GM12878 (cell line): ENCODE measurements around the gene PSENEN. TPM values are rescaled to one million over a fixed set of nuclear protein-coding genes. Genes with fewer than 3 reads are reported as not detected.

Source experiments
- ASH2L ChIP-seq: fragments of 300-600, 200-600 bp; sonication (generic); IDR thresholded peaks from 2 replicates; pipeline ENCODE4 v1.6.1; 2017; ENCODE audit warnings: low read depth, mild to moderate bottlenecking, borderline replicate concordance
- CEBPZ ChIP-seq: fragments of 150-350 bp; IDR thresholded peaks from 2 replicates; pipeline ENCODE4 v1.6.1; 2016; ENCODE audit warnings: low read depth, low read length
- CHD1 ChIP-seq: IDR thresholded peaks from 2 replicates; pipeline ENCODE4 v1.6.1; 2012; ENCODE audit warnings: low read depth, low read length, improper control_type of control experiment
- EP300 ChIP-seq, 2 experiments: fragments of 150-350 bp in 1 of 2; IDR thresholded peaks; 2 replicates each; pipeline ENCODE4 v1.6.1; 2011 to 2012; ENCODE audit warnings: low read depth in 2 of 2, low read length in 2 of 2, borderline replicate concordance in 1 of 2, improper control_type of control experiment in 1 of 2, inconsistent platforms in 1 of 2; ENCODE audit not compliant: control insufficient read depth in 1 of 2
- ETV6 ChIP-seq, 2 experiments: fragments of 450-650 bp in 1 of 2; IDR thresholded peaks in 1 of 2; conservative IDR thresholded peaks in 1 of 2; 2 replicates each; pipeline ENCODE4 v1.6.1; 2014; ENCODE audit warnings: antibody characterized with exemption in 1 of 2, borderline replicate concordance in 1 of 2, low read depth in 1 of 2, mild to moderate bottlenecking in 1 of 2, moderate library complexity in 1 of 2
- KDM1A ChIP-seq: fragments of 200-600 bp; sonication (generic); IDR thresholded peaks from 2 replicates; pipeline ENCODE4 v1.6.1; 2016; ENCODE audit warnings: borderline replicate concordance
- MLLT1 ChIP-seq: fragments of 450-650 bp; IDR thresholded peaks from 2 replicates; pipeline ENCODE4 v1.6.1; 2016; ENCODE audit warnings: mild to moderate bottlenecking
- NFXL1 ChIP-seq: fragments of 450-650 bp; IDR thresholded peaks from 2 replicates; pipeline ENCODE4 v1.6.1; 2017; ENCODE audit warnings: antibody characterized with exemption, mild to moderate bottlenecking, borderline replicate concordance
- NR2C2 ChIP-seq: IDR thresholded peaks from 2 replicates; pipeline ENCODE4 v1.6.1; 2011; ENCODE audit warnings: borderline replicate concordance, low read depth; ENCODE audit not compliant: control insufficient read depth, insufficient read length
- PAX5 ChIP-seq: IDR thresholded peaks from 2 replicates; pipeline ENCODE4 v1.6.1; 2011; ENCODE audit warnings: low read depth, low read length, borderline replicate concordance
- PAX8 ChIP-seq: fragments of 450-650 bp; IDR thresholded peaks from 2 replicates; pipeline ENCODE4 v1.6.1; 2017; ENCODE audit warnings: mild to moderate bottlenecking, moderate library complexity
- RCOR1 ChIP-seq: conservative IDR thresholded peaks from 2 replicates; pipeline ENCODE4 v1.6.1; 2012; ENCODE audit warnings: low read depth, low read length, improper control_type of control experiment
- SIX5 ChIP-seq: IDR thresholded peaks from 2 replicates; pipeline ENCODE4 v1.6.1; 2011; ENCODE audit warnings: mild to moderate bottlenecking, low read depth, low read length, moderate library complexity; ENCODE audit not compliant: severe bottlenecking
- SREBF1 ChIP-seq: IDR thresholded peaks from 2 replicates; pipeline ENCODE4 v1.6.1; 2012; ENCODE audit warnings: mild to moderate bottlenecking, low read length
- SUZ12 ChIP-seq: fragments of 200-600 bp; sonication (generic); IDR thresholded peaks from one replicate; pipeline ENCODE4 v1.6.1; 2018; ENCODE audit warnings: antibody characterized with exemption, mild to moderate bottlenecking; ENCODE audit not compliant: unreplicated experiment
- TARDBP ChIP-seq: IDR thresholded peaks from 2 replicates; pipeline ENCODE4 v1.6.1; 2016; ENCODE audit warnings: borderline replicate concordance
- YY1 ChIP-seq: IDR thresholded peaks from 2 replicates; pipeline ENCODE4 v1.6.1; 2011; ENCODE audit warnings: low read depth, mild to moderate bottlenecking, low read length
- ZBTB40 ChIP-seq: fragments of 450-650 bp; IDR thresholded peaks from 2 replicates; pipeline ENCODE4 v1.6.1; 2016; ENCODE audit warnings: mild to moderate bottlenecking, moderate library complexity, borderline replicate concordance
- ZNF207 ChIP-seq: fragments of 450-650 bp; IDR thresholded peaks from 2 replicates; pipeline ENCODE4 v1.6.1; 2014; ENCODE audit warnings: antibody characterized with exemption, mild to moderate bottlenecking, borderline replicate concordance
- ZNF24 ChIP-seq: fragments of 450-650 bp; IDR thresholded peaks from 2 replicates; pipeline ENCODE4 v1.6.1; 2017; ENCODE audit warnings: antibody characterized with exemption, mild to moderate bottlenecking
- polyA plus RNA-seq, 11 experiments: library from polyadenylated mRNA; depleted of rRNA in 4 of 11; unstranded in 6 of 11; stranded (reverse) in 5 of 11; fragments of >200 nt; fragmentation: Nextera tagmentation in 4 of 11; fragmentation: Illumina TruSeq in 1 of 11; extraction: Ambion mirVana in 4 of 11; extraction: Trizol in 1 of 11; gene quantifications; 1 replicate in 1 of 11; 2 replicates in 10 of 11; pipeline versions ENCODE4 v1.2.1 to v1.2.3, GENCODE V29; 2011 to 2016; ENCODE audit warnings: inconsistent platforms in 2 of 11, missing spikeins in 2 of 11, low read depth in 1 of 11
- total RNA-seq, 4 experiments: library from RNA; depleted of rRNA in 3 of 4; stranded (reverse); fragments of >200 nt in 3 of 4; fragmentation: Illumina TruSeq in 1 of 4; extraction: Trizol in 1 of 4; gene quantifications; 2 replicates each; pipeline versions ENCODE4 v1.2.1 to v1.2.3, GENCODE V29; 2013 to 2021

Gene PSENEN
- total and polyA plus RNA-seq, 10 of the 15 experiments (the other 5 are each of a cell fraction or from before 2014, with no cell fraction given), result 14.4 to 178 (median 43.5) TPM

GRCh38 chr19:35744430-35745327 is 772 bp upstream of the PSENEN start (continued):
- TF ChIP-seq MLLT1 (peak; percentile 47; the same call in 1 of the 2 replicates), RCOR1 (no peak), EP300 (IDR thresholded peaks at IDR 0.05; ENCODE audit: borderline replicate concordance in 1 of 2, control insufficient read depth in 1 of 2, low read depth in 2 of 2, low read length in 2 of 2) (no peak), NR2C2 (no peak), ASH2L (no peak), ZNF24 (no peak), SIX5 (no peak), KDM1A (no peak), PAX8 (no peak), ZBTB40 (no peak), ZNF207 (peak; percentile 73; the same call in 1 of the 2 replicates), CEBPZ (no peak), PAX5 (peak; percentile 56; the same call in 1 of the 2 replicates), CHD1 (no peak; the same call in 1 of the 2 replicates), SREBF1 (no peak), TARDBP (no peak), YY1 (no peak), NFXL1 (no peak), ETV6 (conservative IDR thresholded peaks at IDR 0.05 in 1 of 2, IDR thresholded peaks at IDR 0.05 in 1 of 2; ENCODE audit: borderline replicate concordance in 1 of 2, low read depth in 1 of 2) (no peak), SUZ12 (no peak)
